HTR-8/SVneo (cell line): ENCODE results near the gene ZFP62.

Experiments used
- DNase-seq: peaks from one replicate; pipeline ENCODE4 v3.0.0; 2011; ENCODE audit warnings: low spot score, mixed read lengths; ENCODE audit not compliant: insufficient read length
- FAIRE-seq: peaks from 2 replicates; lab custom pipeline; 2011; peaks lifted over from hg19 to GRCh38; lab: Jason Lieb, UNC

ZFP62 gene

GRCh38 chr5:180870276-180871068 is 9.4 kb upstream of the ZFP62 start:
- FAIRE-seq: no peak
- DNase-seq: no peak

GRCh38 chr5:180869587-180869986 is 8.5 kb upstream of the ZFP62 start:
- no peak for DNase-seq
- FAIRE-seq: no peak

DNA sequence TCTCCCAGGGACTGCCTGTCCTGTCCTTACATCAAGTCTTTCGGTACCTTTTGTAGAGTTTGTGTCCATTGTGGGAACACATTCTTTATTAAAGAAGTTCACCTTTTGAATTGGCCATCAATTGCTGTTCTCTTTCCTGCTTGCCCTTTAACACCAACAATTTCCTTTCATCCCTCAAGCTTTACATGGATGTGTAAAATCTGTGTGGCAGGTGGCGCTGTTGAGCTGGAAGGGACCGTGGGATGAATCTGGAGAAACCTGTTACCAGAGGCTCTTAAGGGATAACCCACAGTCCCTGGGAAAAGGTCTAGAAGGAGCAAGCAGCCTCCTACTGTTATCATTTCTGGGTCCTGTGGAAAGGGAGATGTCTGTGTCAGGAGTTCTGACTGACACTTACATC is 7.9 kb upstream of the ZFP62 start:
- FAIRE-seq (no peak), DNase-seq (peak; percentile 78)

DNA sequence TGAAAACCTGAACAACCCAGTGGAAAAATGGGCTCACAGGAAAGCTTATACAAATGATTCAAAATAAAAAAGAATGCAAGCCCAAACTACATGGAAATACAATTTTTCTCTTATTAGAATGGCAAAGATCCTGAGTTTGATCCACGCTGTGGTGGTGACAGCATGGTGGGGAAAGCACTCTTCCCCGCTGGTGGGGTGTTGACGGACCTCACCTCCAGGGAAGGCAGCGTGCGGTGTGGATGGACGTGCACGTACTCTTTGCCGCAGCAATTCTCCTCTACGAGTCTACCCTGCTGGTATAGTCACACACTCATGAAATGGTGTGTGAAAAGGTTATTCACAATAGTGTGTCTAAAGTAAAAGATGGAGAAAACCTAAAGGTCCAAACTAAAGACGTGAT is 5.9 kb upstream of the ZFP62 start:
- DNase-seq (no peak), FAIRE-seq (no peak)

- FAIRE-seq: no peak
- no peak for DNase-seq
Measured at GRCh38 chr5:180865981-180866695, 5.1 kb upstream of the ZFP62 start.

DNA sequence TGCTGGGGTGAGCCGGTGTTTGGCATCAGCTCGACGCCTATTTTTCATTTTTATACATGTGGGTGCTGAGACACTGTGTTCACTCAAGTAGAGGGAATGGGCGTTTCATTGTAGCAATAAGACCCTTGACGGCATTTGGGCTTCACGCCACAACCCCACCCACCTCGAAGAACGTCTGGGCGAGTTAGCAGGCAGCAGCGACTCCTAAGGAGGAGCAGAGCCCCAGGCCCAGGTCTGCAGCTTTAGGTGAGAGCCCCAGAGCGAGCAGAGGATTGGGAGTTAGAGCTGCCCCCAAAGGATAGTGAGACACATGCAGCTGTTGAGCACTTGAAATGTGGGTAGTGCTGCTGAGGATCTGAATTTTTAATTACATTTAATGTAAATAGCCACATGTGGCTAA is 1.6 kb upstream of the ZFP62 start:
- no peak for DNase-seq
- FAIRE-seq: no peak

- DNase-seq (peak; percentile 22), FAIRE-seq (no peak)
Measured at GRCh38 chr5:180860273-180860886, 696 bp downstream of the ZFP62 start.

- no peak for FAIRE-seq
Measured at GRCh38 chr5:180858586-180858985, 2.5 kb downstream of the ZFP62 start.

GRCh38 chr5:180853848-180854176 is 7.3 kb downstream of the ZFP62 start:
- FAIRE-seq (no peak), DNase-seq (no peak)

More at GRCh38 chr5:180858586-180858985, 2.5 kb downstream of the ZFP62 start:
- no peak for DNase-seq

DNA sequence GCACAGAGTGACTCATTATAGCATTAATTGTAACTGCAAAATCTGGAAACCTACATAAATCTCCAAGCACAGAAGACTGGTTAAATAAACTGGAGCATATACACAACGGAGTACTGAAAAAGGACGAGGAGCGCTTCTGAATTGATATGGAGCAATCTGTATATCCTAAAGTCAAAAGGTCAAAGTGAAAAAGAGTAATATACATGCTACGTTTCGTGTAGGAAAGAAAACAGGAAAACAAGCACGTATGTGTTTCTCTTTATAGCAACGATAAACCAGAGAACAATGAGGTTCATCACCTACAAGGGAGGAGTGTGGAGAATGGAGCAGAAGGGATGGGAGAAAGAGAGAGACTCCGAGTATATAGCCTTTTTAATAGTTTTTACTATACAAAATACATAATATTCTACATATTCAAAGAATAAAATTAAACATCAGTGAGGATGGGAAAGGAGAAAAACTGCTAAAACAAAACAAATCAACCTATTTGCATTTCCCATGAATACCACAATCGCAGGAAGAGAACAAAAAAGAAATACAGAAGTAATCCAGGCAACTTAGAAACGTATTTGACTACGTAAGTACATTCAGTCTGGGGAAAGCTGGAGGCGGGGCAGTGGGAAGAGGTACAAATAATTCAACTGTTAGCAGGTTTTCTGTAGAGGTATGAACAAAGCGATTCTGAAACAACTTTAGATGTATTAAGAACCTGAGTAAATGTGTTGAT is 7.8 kb downstream of the ZFP62 start:
- DNase-seq (no peak), FAIRE-seq (no peak)

DNA sequence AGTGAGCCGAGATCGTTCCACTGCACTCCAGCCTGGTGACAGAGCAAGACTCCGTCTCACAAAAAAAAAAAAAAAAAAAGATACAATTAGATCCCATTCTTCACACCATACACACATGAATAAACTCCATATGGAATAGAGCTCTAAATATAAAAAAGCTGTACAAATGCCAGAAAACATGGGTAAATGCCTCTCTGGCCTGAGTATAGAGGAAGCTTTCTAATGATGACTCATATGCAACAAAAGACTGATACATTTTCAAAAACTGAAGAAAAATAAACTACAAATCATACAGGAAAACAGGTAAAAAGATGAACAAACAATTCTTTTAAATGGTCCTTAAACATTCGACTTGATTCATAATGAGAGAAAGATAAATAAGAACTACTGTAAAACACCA is 8.6 kb downstream of the ZFP62 start:
- no peak for DNase-seq
- no peak for FAIRE-seq

GRCh38 chr5:180850434-180851078 is 10.5 kb downstream of the ZFP62 start:
- FAIRE-seq: no peak
- no peak for DNase-seq

- DNase-seq (no peak), FAIRE-seq (no peak)
Measured at GRCh38 chr5:180849827-180850226, 11.2 kb downstream of the ZFP62 start.

GRCh38 chr5:180848878-180849277 is 12.2 kb downstream of the ZFP62 start:
- DNase-seq (no peak), FAIRE-seq (no peak)

GRCh38 chr5:180848265-180848664 is 12.8 kb downstream of the ZFP62 start:
- DNase-seq (no peak), FAIRE-seq (no peak)

DNA sequence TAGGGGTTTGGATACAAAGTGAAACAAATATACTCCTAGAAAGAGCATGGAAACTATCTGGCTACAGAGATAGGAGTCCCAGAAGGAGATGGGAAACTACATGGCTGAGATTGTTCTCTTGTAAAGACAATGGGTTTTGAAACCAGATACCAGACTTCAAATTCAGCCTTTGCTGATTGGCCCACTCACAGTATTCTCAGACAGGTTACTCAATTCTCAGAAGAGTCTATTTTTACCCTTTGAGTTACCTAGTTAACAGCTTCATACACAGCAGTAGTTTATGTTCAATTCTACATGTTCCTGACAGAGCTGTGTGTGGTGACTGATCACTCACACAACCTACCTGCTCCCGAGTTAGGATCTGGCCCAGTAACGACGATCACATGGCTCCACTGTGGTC is 14.1 kb downstream of the ZFP62 start:
- DNase-seq (no peak), FAIRE-seq (no peak)

DNA sequence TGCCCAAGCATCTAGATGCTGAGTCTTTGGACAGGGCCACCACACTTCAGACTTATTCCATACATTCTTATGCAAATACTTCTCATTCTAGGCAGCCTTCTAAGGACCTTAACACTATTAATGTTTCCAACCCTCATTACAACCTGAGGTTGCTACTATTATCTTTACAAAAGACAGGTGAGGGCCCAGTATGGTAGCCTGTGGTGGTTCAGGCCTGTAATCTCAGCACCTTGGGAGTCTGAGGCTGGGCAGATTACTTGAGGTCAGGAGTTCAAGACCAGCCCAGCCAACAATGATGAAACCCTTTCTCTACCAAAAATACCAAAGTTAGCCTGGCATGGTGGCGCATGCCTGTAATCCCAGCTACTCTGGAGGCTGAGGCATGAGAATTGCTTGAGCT is 16.2 kb downstream of the ZFP62 start:
- FAIRE-seq (no peak), DNase-seq (no peak)

GRCh38 chr5:180844432-180844831 is 16.6 kb downstream of the ZFP62 start:
- DNase-seq: no peak
- no peak for FAIRE-seq

GRCh38 chr5:180839935-180840334 is 21.1 kb downstream of the ZFP62 start:
- DNase-seq (no peak), FAIRE-seq (no peak)

DNA sequence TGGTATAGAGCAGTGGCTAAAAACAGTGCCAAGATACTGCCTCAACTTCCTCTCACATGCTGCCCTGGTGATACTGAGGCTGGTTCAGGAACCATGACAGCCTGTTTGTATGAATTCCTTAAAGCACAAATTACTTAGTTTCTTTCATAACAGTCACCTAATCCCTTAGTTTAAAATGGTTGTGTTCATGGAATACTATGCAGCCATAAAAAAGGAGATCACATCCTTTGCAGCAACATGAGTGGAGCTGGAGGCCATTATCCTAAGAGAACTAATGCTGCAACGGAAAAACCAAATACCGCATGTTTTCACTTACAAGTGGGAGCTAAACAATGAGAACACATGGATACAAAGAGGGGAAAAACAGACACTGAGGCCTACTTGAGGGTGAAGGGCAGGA is 21.8 kb downstream of the ZFP62 start:
- no peak for DNase-seq
- no peak for FAIRE-seq
